KMS-11 (cell line): ENCODE measurements around the gene ARL1.
A peak's percentile ranks its signal among the peaks of the same experiment; 100 is the strongest.

Source experiments
- H2AFZ ChIP-seq: fragments of 200-600 bp; sonication (generic); 2 replicates; pipeline ENCODE4 v1.6.1; 2016; ENCODE audit warnings: antibody characterized with exemption, mixed run types, low read depth
- H3K27ac ChIP-seq: fragments of 200-600 bp; sonication (generic); 2 replicates; pipeline ENCODE4 v1.6.1; 2016; ENCODE audit warnings: mild to moderate bottlenecking, mixed run types
- H3K27me3 ChIP-seq: fragments of 200-600 bp; sonication (generic); 2 replicates; pipeline ENCODE4 v1.6.1; 2017; ENCODE audit warnings: mild to moderate bottlenecking, low read depth, mixed run types, moderate library complexity; ENCODE audit not compliant: insufficient read depth
- H3K36me3 ChIP-seq: fragments of 200-600 bp; sonication (generic); 2 replicates; pipeline ENCODE4 v1.6.1; 2017; ENCODE audit warnings: mild to moderate bottlenecking, mixed run types; ENCODE audit not compliant: insufficient read depth
- H3K4me1 ChIP-seq: fragments of 200-600 bp; sonication (generic); 2 replicates; pipeline ENCODE4 v1.6.1; 2016; ENCODE audit warnings: mild to moderate bottlenecking, low read depth, mixed run types; ENCODE audit not compliant: poor library complexity, severe bottlenecking
- H3K4me2 ChIP-seq: fragments of 200-600 bp; sonication (generic); 2 replicates; pipeline ENCODE4 v1.7.0; 2016; ENCODE audit warnings: mild to moderate bottlenecking, mixed run types
- H3K4me3 ChIP-seq: fragments of 200-600 bp; sonication (generic); IDR thresholded peaks from 2 replicates; pipeline ENCODE4 v1.6.1; 2017; ENCODE audit warnings: low read depth, low read length, mixed read lengths; ENCODE audit not compliant: insufficient read depth
- H3K79me2 ChIP-seq: fragments of 200-600 bp; sonication (generic); 2 replicates; pipeline ENCODE4 v1.6.1; 2016; ENCODE audit warnings: low read depth, mixed run types; ENCODE audit not compliant: insufficient read depth
- H3K9ac ChIP-seq: fragments of 200-600 bp; sonication (generic); 2 replicates; pipeline ENCODE4 v1.6.1; 2016; ENCODE audit warnings: mild to moderate bottlenecking, mixed run types
- H4K20me1 ChIP-seq: fragments of 200-600 bp; sonication (generic); 2 replicates; pipeline ENCODE4 v1.6.1; 2016; ENCODE audit warnings: mild to moderate bottlenecking, mixed run types; ENCODE audit not compliant: insufficient read depth
- CTCF ChIP-seq: fragments of 200-600 bp; sonication (generic); conservative IDR thresholded peaks from 2 replicates; pipeline ENCODE4 v1.6.1; 2017; ENCODE audit warnings: low read depth, mild to moderate bottlenecking, antibody characterized with exemption, low read length, moderate library complexity, mixed read lengths

The ARL1 gene

GRCh38 chr12:101407436-101408345 is at the start of gene ARL1:
ARL1 (minus strand) TSS chr12:101407772; CDS start chr12:101407645, 127 bp downstream.
- H3K4me1 ChIP-seq, result peaks cover 17% of the 10 kb centered on the region
- TF ChIP-seq CTCF, result no peak

DNA sequence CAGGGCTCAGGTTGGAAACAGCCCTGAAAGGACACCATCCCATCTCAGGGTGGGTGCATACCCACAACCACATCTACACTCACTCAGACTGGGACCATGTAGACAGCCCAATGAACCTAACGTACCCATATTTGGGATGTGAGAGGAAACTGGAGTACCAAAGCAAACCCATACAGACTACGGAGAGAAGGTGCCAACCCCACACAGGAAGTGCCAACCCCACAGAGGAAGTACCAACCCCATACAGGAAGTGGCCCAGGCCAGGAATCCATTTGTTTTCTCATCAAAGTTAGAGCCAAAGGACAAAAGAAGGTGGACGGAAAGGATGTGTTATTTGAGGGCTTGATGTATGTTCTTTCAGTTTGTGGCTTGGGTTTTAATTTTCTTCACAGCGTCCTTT is 48.1 kb upstream of the ARL1 start:
- Histone ChIP-seq H4K20me1 (no peaks in the 10 kb centered on the region), H3K36me3 (no peaks in the 10 kb centered on the region), H3K79me2 (no peaks in the 10 kb centered on the region), H3K4me2 (no peak overlapping the region), H3K4me1 (no peaks in the 10 kb centered on the region), H2AFZ (no peak overlapping the region), H3K27ac (no peak overlapping the region), H3K9ac (no peak overlapping the region), H3K27me3 (no peaks in the 10 kb centered on the region), H3K4me3 (no peak overlapping the region)
- TF ChIP-seq CTCF, result no peak

More at GRCh38 chr12:101407436-101408345, at the start of gene ARL1:
- peak within 1 kb of the TSS; percentile 78 for H3K9ac ChIP-seq
- no peaks in the 10 kb centered on the region for H4K20me1 ChIP-seq
- H3K27me3 ChIP-seq, result no peaks in the 10 kb centered on the region
- peak within 1 kb of the TSS; percentile 90 for H2AFZ ChIP-seq
- peak within 1 kb of the TSS; percentile 95 for H3K4me2 ChIP-seq
- no peaks in the 10 kb centered on the region for H3K36me3 ChIP-seq
- peak within 1 kb of the TSS; percentile 68 for H3K27ac ChIP-seq
- H3K4me3 ChIP-seq, result no peak within 1 kb of the TSS
- H3K79me2 ChIP-seq, result peaks cover 24% of the 10 kb centered on the region; the same call in 1 of the 2 replicates

- H3K4me1 ChIP-seq, result peaks cover 13% of the 10 kb centered on the region
- H3K79me2 ChIP-seq, result no peaks in the 10 kb centered on the region
- no peak overlapping the region for H3K4me3 ChIP-seq
- no peak overlapping the region for H2AFZ ChIP-seq
- H3K4me2 ChIP-seq, result peak overlapping the region; percentile 23; the same call in 1 of the 2 replicates
- H4K20me1 ChIP-seq, result no peaks in the 10 kb centered on the region
- no peak overlapping the region for H3K9ac ChIP-seq
- H3K27me3 ChIP-seq, result no peaks in the 10 kb centered on the region
- H3K27ac ChIP-seq, result peak overlapping the region; percentile 39; the same call in 1 of the 2 replicates
- no peak for TF ChIP-seq CTCF
- H3K36me3 ChIP-seq, result no peaks in the 10 kb centered on the region
Observed at GRCh38 chr12:101441461-101442224, 34.1 kb upstream of the ARL1 start.

DNA sequence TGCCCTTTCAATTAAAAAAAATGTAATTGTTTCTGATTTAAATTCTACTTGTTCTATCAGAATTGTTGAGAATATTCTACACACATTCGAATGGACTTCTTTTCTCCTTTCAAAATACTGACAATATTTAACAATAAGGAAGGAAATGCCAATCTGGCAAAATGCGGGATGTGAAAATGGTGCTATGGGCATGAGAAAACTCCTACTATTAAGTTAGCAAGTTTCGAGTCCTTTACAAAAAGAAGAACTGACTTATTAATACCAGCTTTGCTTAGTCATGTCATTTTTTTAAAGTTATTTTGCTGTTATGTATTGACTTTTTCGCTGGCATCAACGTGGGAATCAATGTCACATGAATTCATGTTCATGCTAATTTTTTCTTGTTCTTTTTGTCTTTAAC is 31.7 kb upstream of the ARL1 start:
- H3K27me3 ChIP-seq, result no peaks in the 10 kb centered on the region
- H3K4me1 ChIP-seq, result peaks cover 13% of the 10 kb centered on the region
- no peak overlapping the region for H3K27ac ChIP-seq
- no peak overlapping the region for H3K4me3 ChIP-seq
- H4K20me1 ChIP-seq, result no peaks in the 10 kb centered on the region
- H3K79me2 ChIP-seq, result no peaks in the 10 kb centered on the region
- no peaks in the 10 kb centered on the region for H3K36me3 ChIP-seq
- no peak for TF ChIP-seq CTCF
- no peak overlapping the region for H2AFZ ChIP-seq
- H3K9ac ChIP-seq, result no peak overlapping the region
- no peak overlapping the region for H3K4me2 ChIP-seq
